ENCODE results near the gene G3BP1.
A peak's percentile ranks its signal among the peaks of the same experiment; 100 is the strongest.

G3BP1 gene

GRCh38 chr5:151771259-151772028 is at the start of gene G3BP1:
Gene G3BP1, plus strand, starts transcription at chr5:151771954. Its CDS starts 14,667 bp downstream, at chr5:151786621.
- DNase-seq = peak; percentile 100

GRCh38 chr5:151722546-151722945 is 49.2 kb upstream of the G3BP1 start:
- no peak for DNase-seq

GRCh38 chr5:151724360-151724759 is 47.4 kb upstream of the G3BP1 start:
- DNase-seq = peak; percentile 28

GRCh38 chr5:151729597-151729996 is 42.2 kb upstream of the G3BP1 start:
- peak; percentile 80 for DNase-seq

GRCh38 chr5:151730381-151730780 is 41.4 kb upstream of the G3BP1 start:
- DNase-seq = peak; percentile 8

GRCh38 chr5:151733358-151734063 is 38.2 kb upstream of the G3BP1 start:
- peak; percentile 13 for DNase-seq

- no peak for DNase-seq
Measured at GRCh38 chr5:151734064-151734408, 37.7 kb upstream of the G3BP1 start.

GRCh38 chr5:151735646-151736045 is 36.1 kb upstream of the G3BP1 start:
- no peak for DNase-seq

- no peak for DNase-seq
Measured at GRCh38 chr5:151737431-151737830, 34.3 kb upstream of the G3BP1 start.

GRCh38 chr5:151738125-151738848 is 33.5 kb upstream of the G3BP1 start:
- no peak for DNase-seq

- no peak for DNase-seq
Measured at GRCh38 chr5:151739395-151739794, 32.4 kb upstream of the G3BP1 start.

GRCh38 chr5:151739939-151740335 is 31.8 kb upstream of the G3BP1 start:
- no peak for DNase-seq

GRCh38 chr5:151740336-151740942 is 31.3 kb upstream of the G3BP1 start:
- peak; percentile 92 for DNase-seq

GRCh38 chr5:151740958-151741373 is 30.8 kb upstream of the G3BP1 start:
- DNase-seq = no peak

- DNase-seq = no peak
Measured at GRCh38 chr5:151741678-151742423, 29.9 kb upstream of the G3BP1 start.

GRCh38 chr5:151742870-151743294 is 28.9 kb upstream of the G3BP1 start:
- peak; percentile 86 for DNase-seq

GRCh38 chr5:151743530-151743929 is 28.2 kb upstream of the G3BP1 start:
- DNase-seq = no peak

GRCh38 chr5:151745071-151745705 is 26.6 kb upstream of the G3BP1 start:
- DNase-seq = peak; percentile 33

GRCh38 chr5:151750121-151750520 is 21.6 kb upstream of the G3BP1 start:
- peak; percentile 6 for DNase-seq

GRCh38 chr5:151751091-151751490 is 20.7 kb upstream of the G3BP1 start:
- peak; percentile 7 for DNase-seq

- peak; percentile 30 for DNase-seq
Measured at GRCh38 chr5:151751593-151751992, 20.2 kb upstream of the G3BP1 start.

- DNase-seq = peak; percentile 23
Measured at GRCh38 chr5:151755383-151755782, 16.4 kb upstream of the G3BP1 start.
